ENCODE results near the gene LAGE3. TPM values are rescaled to one million over a fixed set of nuclear protein-coding genes. Genes with fewer than 3 reads are reported as not detected.

LAGE3 gene
- total RNA-seq, 1 donor from 2014 or later, result 15.3 TPM

- DNase-seq (ENCODE audit: low spot score in 2 of 2, unreplicated experiment in 2 of 2), result no peak
- peaks cover 6% of the 10 kb centered on the region for H3K36me3 Mint-ChIP-seq
- H3K27me3 Mint-ChIP-seq (ENCODE audit: low read depth), result no peaks in the 10 kb centered on the region
- peak overlapping the region; percentile 25 for H3K27ac Mint-ChIP-seq
- H3K4me3 Mint-ChIP-seq, result no peak overlapping the region
- no peak for TF ChIP-seq CTCF (IDR thresholded peaks at IDR 0.05; ENCODE audit: unreplicated experiment)
- H3K9me3 Mint-ChIP-seq, result peaks cover 2% of the 10 kb centered on the region
- H3K4me1 Mint-ChIP-seq, result peaks cover 12% of the 10 kb centered on the region
Observed at GRCh38 chrX:154488336-154489075, 9.4 kb upstream of the LAGE3 start.

GRCh38 chrX:154487518-154488290 is 8.6 kb upstream of the LAGE3 start:
- Mint-ChIP-seq H3K27ac (peak overlapping the region; percentile 94), H3K4me1 (peaks cover 12% of the 10 kb centered on the region), H3K27me3 (ENCODE audit: low read depth) (no peaks in the 10 kb centered on the region), H3K36me3 (peaks cover 6% of the 10 kb centered on the region), H3K4me3 (peak overlapping the region; percentile 64), H3K9me3 (peaks cover 4% of the 10 kb centered on the region)
- DNase-seq (ENCODE audit: low spot score in 2 of 2, unreplicated experiment in 2 of 2), result no peak
- TF ChIP-seq CTCF (IDR thresholded peaks at IDR 0.05; ENCODE audit: unreplicated experiment), result no peak

GRCh38 chrX:154486396-154487207 is 7.5 kb upstream of the LAGE3 start, which contains the start of gene UBL4A:
UBL4A (minus strand) TSS chrX:154486615; CDS start chrX:154486584, 31 bp downstream.
- peak within 1 kb of the TSS; percentile 94 for H3K27ac Mint-ChIP-seq
- TF ChIP-seq CTCF (IDR thresholded peaks at IDR 0.05; ENCODE audit: unreplicated experiment), result no peak
- peak; percentile 74 to 80 for DNase-seq (ENCODE audit: low spot score in 2 of 2, unreplicated experiment in 2 of 2)
- H3K9me3 Mint-ChIP-seq, result peaks cover 4% of the 10 kb centered on the region
- peaks cover 12% of the 10 kb centered on the region for H3K4me1 Mint-ChIP-seq
- no peaks in the 10 kb centered on the region for H3K27me3 Mint-ChIP-seq (ENCODE audit: low read depth)
- peak within 1 kb of the TSS; percentile 64 for H3K4me3 Mint-ChIP-seq
- H3K36me3 Mint-ChIP-seq, result peaks cover 6% of the 10 kb centered on the region

- Mint-ChIP-seq H3K36me3 (peaks cover 6% of the 10 kb centered on the region), H3K27me3 (ENCODE audit: low read depth) (no peaks in the 10 kb centered on the region), H3K4me3 (peak overlapping the region; percentile 41), H3K27ac (no peak overlapping the region), H3K4me1 (peaks cover 12% of the 10 kb centered on the region), H3K9me3 (peaks cover 4% of the 10 kb centered on the region)
- TF ChIP-seq CTCF (IDR thresholded peaks at IDR 0.05; ENCODE audit: unreplicated experiment), result no peak
- DNase-seq (ENCODE audit: low spot score in 2 of 2, unreplicated experiment in 2 of 2), result peak in 1 of 2 experiments; percentile 46
Observed at GRCh38 chrX:154486052-154486395, 6.9 kb upstream of the LAGE3 start.

GRCh38 chrX:154485150-154486051 is 6.3 kb upstream of the LAGE3 start:
- Mint-ChIP-seq H3K36me3 (peaks cover 6% of the 10 kb centered on the region), H3K9me3 (peaks cover 4% of the 10 kb centered on the region), H3K27me3 (ENCODE audit: low read depth) (no peaks in the 10 kb centered on the region), H3K27ac (no peak overlapping the region), H3K4me3 (peak overlapping the region; percentile 57), H3K4me1 (peaks cover 12% of the 10 kb centered on the region)
- DNase-seq (ENCODE audit: low spot score in 2 of 2, unreplicated experiment in 2 of 2), result no peak
- no peak for TF ChIP-seq CTCF (IDR thresholded peaks at IDR 0.05; ENCODE audit: unreplicated experiment)

All from mesothelial cell of epicardium (in vitro differentiated cells).